GM18868 (cell line): ENCODE data around the gene SNX25.
"Not testable (repeated sequence)": the region's sequence is repeated elsewhere in the genome, so short reads cannot be mapped to it uniquely, and the experiment has no call there.

ENCODE experiments used
- ATAC-seq: cut with Tn5 transposase; IDR thresholded peaks from one replicate; pipeline ENCODE4 v1.9.1; 2021; ENCODE audit warnings: mild to moderate bottlenecking, moderate library complexity; ENCODE audit not compliant: unreplicated experiment

The SNX25 gene

GRCh38 chr4:185296665-185297460, 87.5 kb downstream of the SNX25 start:
- no peak for ATAC-seq

DNA sequence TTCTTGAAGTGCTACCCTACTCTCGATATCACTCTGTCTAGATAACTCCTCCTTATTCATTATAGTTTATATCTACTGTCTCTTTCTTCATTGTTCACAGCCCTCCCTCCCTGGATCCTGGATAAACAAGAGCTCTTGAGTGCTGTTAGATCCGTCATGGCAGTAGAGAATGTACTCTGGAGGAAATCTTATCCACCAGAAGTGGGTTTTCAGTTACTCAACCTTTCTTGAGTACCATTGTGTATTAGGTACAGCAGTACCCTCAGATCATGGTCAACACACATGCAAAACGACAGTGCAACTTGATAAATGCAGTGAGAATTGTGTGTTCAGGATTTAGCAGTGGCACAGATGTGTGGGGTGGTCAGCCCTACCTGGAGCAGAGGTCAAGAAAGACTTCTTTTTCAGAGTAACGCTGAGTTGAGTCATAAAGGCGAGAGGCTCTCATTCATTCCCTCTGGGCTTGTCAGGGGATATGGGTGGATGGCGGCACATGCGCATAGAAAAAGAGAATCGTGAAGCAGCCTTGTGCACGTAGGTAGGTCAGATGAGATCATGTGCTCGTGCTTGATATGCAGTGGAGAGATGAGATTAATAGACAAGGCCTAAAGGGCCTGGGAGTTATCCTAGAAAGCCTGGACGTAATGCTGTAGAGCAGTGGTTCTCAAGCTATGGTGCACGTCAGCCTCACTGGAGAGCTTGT, 89.5 kb downstream of the SNX25 start:
- no peak for ATAC-seq

- ATAC-seq = no peak
Observed at GRCh38 chr4:185304541-185304940, 95.1 kb downstream of the SNX25 start.

DNA sequence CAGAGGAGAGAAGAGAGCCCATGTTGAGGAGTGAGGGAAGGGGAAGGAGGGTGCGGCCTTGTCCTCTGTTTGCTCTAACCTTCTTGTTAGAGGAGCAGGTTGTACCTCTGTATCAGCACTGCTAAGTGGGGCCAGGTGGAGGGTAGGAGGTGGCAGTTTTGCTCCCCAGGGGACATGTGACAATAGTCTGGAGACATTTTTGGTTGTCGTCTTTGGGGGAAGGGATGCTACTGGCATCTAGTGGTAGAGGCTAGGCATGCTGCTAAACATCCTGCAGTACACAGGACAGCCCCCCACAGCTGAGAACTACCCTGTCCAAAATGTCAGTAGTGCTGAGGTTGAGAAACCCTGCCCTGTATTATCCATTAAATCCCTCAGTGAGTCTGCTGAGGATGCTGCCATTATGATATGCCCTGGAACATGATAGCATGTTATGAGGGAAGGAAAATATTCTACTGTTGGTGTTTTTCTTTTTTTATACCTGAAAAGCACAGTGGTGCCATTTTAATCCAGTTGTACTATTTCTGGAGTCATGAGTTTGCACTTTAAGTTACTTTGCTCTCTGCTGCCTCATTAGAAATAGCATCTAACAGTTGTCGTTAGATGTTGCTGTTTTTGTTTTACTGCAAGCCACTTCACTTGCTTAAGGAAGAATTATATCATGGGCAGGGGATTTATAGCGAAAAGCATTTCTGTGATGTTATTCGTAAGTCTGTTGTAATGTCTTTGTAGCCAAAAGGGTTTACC, 95.7 kb downstream of the SNX25 start:
- ATAC-seq = peak; percentile 46

DNA sequence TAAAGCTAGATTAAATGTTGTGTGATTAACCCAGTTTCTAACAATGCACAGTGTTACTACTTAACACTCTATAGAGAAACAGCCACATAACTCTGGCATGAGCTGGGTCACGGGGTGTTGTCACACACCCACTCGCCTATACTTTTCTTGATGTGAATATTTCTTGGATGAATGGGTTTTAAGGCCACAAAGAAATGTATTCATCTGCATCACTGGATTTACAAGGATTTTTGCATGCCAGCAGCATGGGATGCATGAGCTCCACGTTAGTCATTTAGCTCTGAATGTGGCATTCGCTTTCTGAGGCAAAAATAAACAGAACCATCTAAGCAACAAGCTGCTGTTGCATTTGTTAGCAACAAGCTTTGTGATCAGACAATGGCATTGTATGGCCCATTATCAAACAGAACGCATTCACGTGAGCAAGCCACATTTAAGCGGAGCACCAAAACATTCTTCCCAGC, 96.6 kb downstream of the SNX25 start:
- ATAC-seq = no peak

DNA sequence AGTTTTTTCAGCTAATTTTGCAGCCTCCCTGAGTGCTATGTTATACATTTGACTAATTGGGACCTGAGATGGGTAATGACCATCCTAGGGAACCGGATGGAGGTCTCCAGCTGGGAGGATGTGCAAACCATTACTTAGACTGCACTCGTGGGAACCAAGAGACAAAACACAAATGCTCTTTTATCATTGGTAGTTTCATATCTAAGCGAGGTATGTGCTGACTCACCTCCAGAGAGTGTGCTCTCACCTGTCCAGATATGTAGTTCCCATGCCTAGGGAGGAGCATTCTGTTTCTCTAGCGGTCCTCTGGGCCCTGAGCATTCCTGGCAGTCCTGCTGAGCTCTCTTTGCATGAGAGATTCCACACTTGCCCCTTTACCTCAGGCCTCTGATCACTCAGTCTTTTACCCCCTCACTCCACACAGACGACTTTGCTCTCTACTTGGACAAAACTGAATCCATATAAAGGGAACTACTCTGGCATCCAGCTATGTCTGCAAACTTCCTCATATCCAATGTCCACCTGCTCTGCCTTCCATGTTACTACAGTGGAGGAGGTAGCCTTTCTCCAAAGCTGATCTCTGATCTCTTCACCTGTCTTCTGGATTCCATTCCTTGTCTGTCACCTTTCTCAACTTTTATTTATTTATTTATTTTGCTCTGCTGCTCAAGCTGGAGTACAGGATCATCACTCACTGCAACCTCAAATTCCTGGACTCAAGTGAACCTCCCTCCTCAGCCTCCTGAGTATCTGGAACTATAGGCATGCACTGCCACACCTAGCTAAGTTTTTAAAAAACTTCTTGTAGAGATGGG, 97.9 kb downstream of the SNX25 start:
- ATAC-seq = peak; percentile 68

- ATAC-seq = peak; percentile 50
Observed at GRCh38 chr4:185309770-185310169, 100.4 kb downstream of the SNX25 start.

- no peak for ATAC-seq
Observed at GRCh38 chr4:185311113-185311888, 101.9 kb downstream of the SNX25 start.

GRCh38 chr4:185312699-185313098, 103.3 kb downstream of the SNX25 start:
- no peak for ATAC-seq

- ATAC-seq = not testable (repeated sequence)
Observed at GRCh38 chr4:185317462-185317861, 108.1 kb downstream of the SNX25 start.

GRCh38 chr4:185317880-185318279, 108.5 kb downstream of the SNX25 start:
- ATAC-seq = no peak

GRCh38 chr4:185318679-185319078, 109.3 kb downstream of the SNX25 start:
- peak; percentile 59 for ATAC-seq

DNA sequence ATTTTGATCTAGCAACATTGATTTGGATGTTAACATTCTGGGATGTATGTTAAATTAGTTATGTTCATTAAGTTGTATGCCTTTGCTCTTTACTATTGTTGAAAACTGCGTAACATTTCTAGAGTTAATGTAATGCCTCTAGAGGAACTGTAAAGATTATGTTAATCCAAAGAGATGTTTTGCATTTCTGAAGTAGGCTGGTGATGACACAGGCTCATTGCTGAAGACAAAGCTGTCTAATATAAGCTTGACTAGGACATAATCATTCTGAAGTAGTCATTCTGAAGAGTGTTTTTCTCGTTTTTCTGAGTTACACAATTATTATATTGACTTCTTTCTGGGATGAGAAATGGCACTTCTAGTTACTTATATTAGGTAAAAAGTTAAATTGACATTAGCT, 113.4 kb downstream of the SNX25 start:
- no peak for ATAC-seq

DNA sequence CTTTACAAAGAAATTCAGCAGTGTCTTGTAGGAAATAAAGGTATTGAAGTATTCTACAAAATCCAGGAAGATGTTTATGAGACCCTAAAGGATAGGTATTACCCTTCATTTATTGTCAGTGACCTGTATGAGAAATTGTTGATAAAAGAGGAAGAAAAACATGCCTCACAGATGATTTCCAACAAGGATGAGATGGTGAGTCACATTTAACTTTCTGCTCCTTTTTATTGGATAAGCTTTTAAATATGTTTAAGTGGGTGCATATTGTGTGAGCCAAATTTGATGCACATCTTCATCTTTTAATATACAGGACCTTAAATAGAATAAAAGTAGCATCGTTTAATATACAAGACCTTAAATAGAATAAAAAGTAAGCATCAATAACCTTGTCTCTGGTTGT, 114.2 kb downstream of the SNX25 start:
- ATAC-seq = no peak

DNA sequence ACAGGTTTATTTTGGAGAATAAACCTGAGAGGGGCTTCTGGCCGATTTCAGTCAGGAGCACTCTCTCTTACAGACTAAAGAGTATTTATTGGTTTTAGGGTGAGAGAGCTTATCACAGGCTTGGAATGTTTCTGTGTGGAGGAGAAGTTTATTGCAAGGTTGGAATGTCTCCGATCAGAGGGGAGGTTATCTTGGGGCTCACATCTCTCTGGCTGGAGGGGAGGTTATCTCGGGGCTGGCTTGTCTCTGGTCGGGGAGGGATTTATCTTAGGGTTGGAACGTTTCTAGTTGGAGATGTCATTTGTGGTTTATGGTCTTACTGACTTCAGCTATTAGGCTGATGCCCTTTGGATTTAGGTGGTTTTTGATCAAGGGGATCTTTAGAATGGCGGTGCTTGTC, 115.0 kb downstream of the SNX25 start:
- not testable (repeated sequence) for ATAC-seq

DNA sequence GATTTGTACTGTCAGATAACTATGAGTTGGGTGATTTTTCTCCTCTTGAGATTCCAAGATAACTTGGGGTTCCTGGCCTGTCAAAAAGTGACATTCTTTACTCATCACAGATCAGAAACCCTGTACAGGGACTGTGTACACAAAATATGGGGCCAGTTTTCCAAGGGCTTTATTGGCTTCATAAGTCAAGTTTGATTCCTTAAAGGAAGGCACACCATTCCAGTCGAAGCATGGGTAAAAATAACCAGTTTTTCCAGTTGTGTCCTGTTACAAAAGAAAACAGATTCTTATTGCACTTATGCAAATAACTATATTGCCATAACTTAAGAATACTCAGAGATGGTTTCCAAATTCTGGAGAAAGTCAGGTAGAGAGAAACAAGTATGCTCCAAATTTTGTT, 116.3 kb downstream of the SNX25 start:
- ATAC-seq = not testable (repeated sequence)

DNA sequence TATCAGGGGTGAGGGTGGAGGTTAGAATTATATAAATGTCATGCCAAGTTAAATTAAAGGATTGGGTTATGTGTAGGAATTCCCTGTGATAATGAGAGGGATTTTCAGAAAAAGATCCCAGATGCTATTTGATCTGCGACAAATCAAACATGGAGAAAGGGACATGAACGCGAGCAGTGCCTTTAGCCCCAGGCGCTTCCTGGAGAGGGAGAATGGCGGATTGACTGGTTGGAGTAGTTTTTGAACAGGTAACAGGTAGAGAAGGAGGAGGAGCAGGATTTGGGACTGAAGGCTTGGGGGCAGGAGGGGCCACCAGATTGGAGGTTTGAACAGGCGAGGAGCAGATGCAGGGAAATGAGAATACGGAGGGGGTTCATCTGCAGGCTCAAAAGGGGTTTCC, 119.2 kb downstream of the SNX25 start:
- no peak for ATAC-seq

DNA sequence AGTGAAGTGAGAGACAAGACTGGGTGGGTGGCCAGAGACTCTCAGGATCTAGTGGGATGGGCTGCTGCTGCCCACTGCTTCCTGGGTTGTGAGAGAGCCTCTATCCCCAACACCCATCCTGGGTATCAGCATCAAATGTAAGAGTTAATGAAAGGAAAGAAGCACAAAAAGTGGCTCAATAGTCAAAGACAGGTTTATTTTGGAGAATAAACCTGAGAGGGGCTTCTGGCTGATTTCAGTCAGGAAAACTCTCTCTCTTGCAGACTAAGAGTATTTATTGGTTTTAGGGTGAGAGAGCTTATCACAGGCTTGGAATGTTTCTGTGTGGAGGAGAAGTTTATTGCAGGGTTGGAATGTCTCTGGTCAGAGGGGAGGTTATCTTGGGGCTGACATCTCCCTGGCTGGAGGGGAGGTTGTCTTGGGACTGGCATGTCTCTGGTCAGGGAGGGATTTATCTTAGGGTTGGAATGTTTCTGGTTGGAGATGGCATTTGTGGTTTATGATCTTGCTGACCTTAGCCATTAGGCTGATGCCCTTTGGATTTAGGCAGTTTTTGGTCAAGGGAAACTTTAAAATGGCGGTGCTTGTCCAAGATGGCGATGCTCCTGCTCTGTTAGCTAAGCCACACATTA, 120.6 kb downstream of the SNX25 start:
- not testable (repeated sequence) for ATAC-seq
